GM23248 (cell line): ENCODE results near the gene IGFL4.

Experiments used
- EZH2 ChIP-seq: fragments of 200-600 bp; sonication (generic); IDR thresholded peaks from 2 replicates; pipeline ENCODE4 v1.6.1; 2018; ENCODE audit warnings: antibody characterized with exemption, mild to moderate bottlenecking; ENCODE audit not compliant: insufficient read depth, poor library complexity, severe bottlenecking
- EZH2phosphoT487 ChIP-seq: fragments of 200-600 bp; sonication (generic); IDR thresholded peaks from 2 replicates; pipeline ENCODE4 v1.6.1; 2018; ENCODE audit warnings: antibody characterized with exemption, moderate library complexity, mild to moderate bottlenecking, low read depth; ENCODE audit not compliant: insufficient read depth

GRCh38 chr19:46022061-46022430 lies 18.8 kb downstream of the IGFL4 start:
- no peak for TF ChIP-seq EZH2
- TF ChIP-seq EZH2phosphoT487 = no peak
